Large intestine (tissue), 3 donors: Measurements from ENCODE around the gene ST7. TPM values are rescaled to one million over a fixed set of nuclear protein-coding genes. Genes with fewer than 3 reads are reported as not detected.

Experiments used
- DNase-seq, 2 donors: peaks; one replicate each; pipeline versions ENCODE4 v3.0.0 to v3.0.0-alpha.2; 2013
- H3K27ac ChIP-seq: one replicate; pipeline ENCODE4 v1.5.1; 2013; ENCODE audit warnings: low read length
- H3K27me3 ChIP-seq: 2 replicates; pipeline ENCODE4 v1.6.1; 2013; ENCODE audit warnings: low read length; ENCODE audit not compliant: control insufficient read depth, insufficient read depth
- H3K36me3 ChIP-seq: 2 replicates; pipeline ENCODE4 v1.6.1; 2013; ENCODE audit warnings: low read length; ENCODE audit not compliant: control insufficient read depth, insufficient read depth
- H3K4me1 ChIP-seq: one replicate; pipeline ENCODE4 v1.6.1; 2013; ENCODE audit warnings: low read length; ENCODE audit not compliant: control insufficient read depth, insufficient read depth
- H3K4me3 ChIP-seq: one replicate; pipeline ENCODE4 v1.5.1; 2013; ENCODE audit warnings: low read length
- H3K9me3 ChIP-seq: one replicate; pipeline ENCODE4 v1.6.1; 2013; ENCODE audit warnings: mild to moderate bottlenecking, low read depth, low read length, moderate library complexity; ENCODE audit not compliant: control insufficient read depth
- WGBS: methylation state at CpG from one replicate; pipeline ENCODE4 v1.1.5; 2013; ENCODE audit warnings: low lambda C conversion rate; ENCODE audit not compliant: insufficient coverage; 5-methylcytosine and 5-hydroxymethylcytosine counted together
- polyA plus RNA-seq: library from polyadenylated mRNA; unstranded; fragments of 120-200 nt; gene quantifications from one replicate; pipeline ENCODE4 v1.2.1, GENCODE V29; 2013

Gene ST7
- polyA plus RNA-seq, 1 donor = 25.1 TPM

- peak; percentile 35 to 79 for DNase-seq
- Histone ChIP-seq H3K36me3 (no peaks in the 10 kb centered on the region), H3K4me1 (peaks cover 32% of the 10 kb centered on the region), H3K4me3 (no peak overlapping the region), H3K27ac (peak overlapping the region; percentile 37), H3K9me3 (no peaks in the 10 kb centered on the region), H3K27me3 (no peaks in the 10 kb centered on the region)
- WGBS = 60% methylated on average over 1 of the region's 4 CpGs
These were observed 195.7 kb downstream of the ST7 start for GRCh38 chr7:117148971-117149370.

GRCh38 chr7:117149692-117150091, 196.4 kb downstream of the ST7 start:
- no peak overlapping the region for H3K4me3 ChIP-seq
- H3K27me3 ChIP-seq = no peaks in the 10 kb centered on the region
- DNase-seq = peak in 1 of 2 donors; percentile 22
- H3K36me3 ChIP-seq = no peaks in the 10 kb centered on the region
- H3K9me3 ChIP-seq = no peaks in the 10 kb centered on the region
- WGBS = no CpG with 5 or more reads among the region's 3 CpGs
- no peak overlapping the region for H3K27ac ChIP-seq
- peaks cover 40% of the 10 kb centered on the region for H3K4me1 ChIP-seq

- Histone ChIP-seq H3K4me1 (peaks cover 50% of the 10 kb centered on the region), H3K27ac (peak overlapping the region; percentile 71), H3K4me3 (no peak overlapping the region), H3K36me3 (no peaks in the 10 kb centered on the region), H3K9me3 (no peaks in the 10 kb centered on the region), H3K27me3 (no peaks in the 10 kb centered on the region)
- 60% methylated on average over 1 of the region's 3 CpGs for WGBS
- peak; percentile 55 to 82 for DNase-seq
These were observed 199.1 kb downstream of the ST7 start for GRCh38 chr7:117152213-117153007.

DNA sequence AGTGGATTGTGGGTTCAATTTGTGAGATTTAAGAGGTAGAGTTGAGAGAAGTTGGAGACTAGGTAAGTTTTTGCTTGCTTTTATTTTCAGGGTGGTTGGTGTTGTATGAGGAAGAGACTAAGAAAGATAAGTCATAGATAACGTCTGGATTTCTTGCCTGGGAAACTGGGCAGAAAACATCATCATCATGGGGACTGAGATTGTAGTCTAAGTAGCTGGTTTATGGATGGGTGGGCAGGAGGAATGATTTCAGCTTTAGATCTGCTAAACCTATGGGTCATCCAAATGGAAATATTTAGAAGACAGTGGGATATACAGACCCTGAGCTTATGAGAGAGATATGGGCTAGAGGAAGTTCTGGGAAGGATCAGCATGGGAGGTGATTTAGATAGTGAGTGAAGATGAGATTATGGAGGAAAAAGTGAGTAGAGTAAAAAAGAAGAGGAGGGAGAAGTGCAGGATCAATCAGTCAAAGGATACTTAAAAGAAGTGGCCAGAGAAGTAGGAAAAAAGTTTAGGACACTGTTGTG, 199.8 kb downstream of the ST7 start:
- H3K27ac ChIP-seq = peak overlapping the region; percentile 71

DNA sequence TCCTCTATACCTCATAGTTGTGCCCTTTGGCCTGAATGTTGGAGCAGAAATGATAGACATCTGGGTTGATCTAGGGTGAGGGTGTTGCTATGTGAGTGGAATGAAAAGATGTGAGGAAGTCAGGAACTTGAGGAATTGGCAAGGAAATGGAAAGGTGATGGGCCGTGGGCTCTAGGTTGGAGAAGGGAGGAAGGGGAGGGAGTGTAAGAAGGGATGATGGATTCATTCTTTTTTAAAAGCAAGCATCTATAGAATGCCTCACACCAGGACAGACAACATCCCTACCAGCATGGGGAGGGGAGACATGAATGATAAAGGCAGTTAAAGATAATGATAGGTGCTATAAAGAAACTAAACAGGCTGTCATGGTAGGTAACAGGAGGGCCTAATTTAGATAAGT, 201.4 kb downstream of the ST7 start:
- Histone ChIP-seq H3K27ac (no peak overlapping the region), H3K9me3 (no peaks in the 10 kb centered on the region), H3K4me3 (no peak overlapping the region), H3K4me1 (peaks cover 39% of the 10 kb centered on the region), H3K36me3 (no peaks in the 10 kb centered on the region), H3K27me3 (no peaks in the 10 kb centered on the region)
- DNase-seq = peak in 1 of 2 donors; percentile 9
- WGBS = no CpG with 5 or more reads among the region's 1 CpG

More for the DNA sequence above, 199.8 kb downstream of the ST7 start:
- DNase-seq = no peak
- Histone ChIP-seq H3K4me1 (peaks cover 50% of the 10 kb centered on the region), H3K36me3 (no peaks in the 10 kb centered on the region), H3K27me3 (no peaks in the 10 kb centered on the region), H3K9me3 (no peaks in the 10 kb centered on the region), H3K4me3 (no peak overlapping the region)
- WGBS = no CpG with 5 or more reads among the region's 1 CpG

DNA sequence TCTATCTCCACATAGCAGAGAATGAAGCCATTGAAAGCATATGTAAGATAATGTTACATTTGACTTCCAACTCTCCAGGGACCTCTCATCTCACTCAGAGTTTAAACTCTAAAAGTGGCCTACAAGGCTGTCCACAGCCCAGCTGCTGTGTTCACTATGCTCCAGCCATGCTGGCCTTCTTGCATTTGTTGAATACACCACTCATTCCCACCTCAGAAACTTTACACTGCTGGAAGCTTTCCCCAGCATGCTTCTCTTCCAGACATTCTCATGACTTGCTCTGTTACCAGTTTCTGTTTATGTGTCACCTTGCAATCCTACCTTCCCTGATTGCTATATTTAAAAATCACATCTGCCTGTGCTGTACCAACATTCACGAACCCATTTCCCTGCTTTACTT, 202.4 kb downstream of the ST7 start:
- DNase-seq = no peak
- Histone ChIP-seq H3K27ac (no peak overlapping the region), H3K4me1 (peaks cover 35% of the 10 kb centered on the region), H3K36me3 (no peaks in the 10 kb centered on the region), H3K4me3 (no peak overlapping the region), H3K9me3 (no peaks in the 10 kb centered on the region), H3K27me3 (no peaks in the 10 kb centered on the region)
- WGBS = 100% methylated on average over 1 of the region's 1 CpG

- no peak for DNase-seq
- Histone ChIP-seq H3K4me1 (peaks cover 28% of the 10 kb centered on the region), H3K36me3 (no peaks in the 10 kb centered on the region), H3K9me3 (no peaks in the 10 kb centered on the region), H3K4me3 (no peak overlapping the region), H3K27ac (no peak overlapping the region), H3K27me3 (no peaks in the 10 kb centered on the region)
- no CpG with 5 or more reads among the region's 5 CpGs for WGBS
These were observed 204.2 kb downstream of the ST7 start for GRCh38 chr7:117157241-117158209.

DNA sequence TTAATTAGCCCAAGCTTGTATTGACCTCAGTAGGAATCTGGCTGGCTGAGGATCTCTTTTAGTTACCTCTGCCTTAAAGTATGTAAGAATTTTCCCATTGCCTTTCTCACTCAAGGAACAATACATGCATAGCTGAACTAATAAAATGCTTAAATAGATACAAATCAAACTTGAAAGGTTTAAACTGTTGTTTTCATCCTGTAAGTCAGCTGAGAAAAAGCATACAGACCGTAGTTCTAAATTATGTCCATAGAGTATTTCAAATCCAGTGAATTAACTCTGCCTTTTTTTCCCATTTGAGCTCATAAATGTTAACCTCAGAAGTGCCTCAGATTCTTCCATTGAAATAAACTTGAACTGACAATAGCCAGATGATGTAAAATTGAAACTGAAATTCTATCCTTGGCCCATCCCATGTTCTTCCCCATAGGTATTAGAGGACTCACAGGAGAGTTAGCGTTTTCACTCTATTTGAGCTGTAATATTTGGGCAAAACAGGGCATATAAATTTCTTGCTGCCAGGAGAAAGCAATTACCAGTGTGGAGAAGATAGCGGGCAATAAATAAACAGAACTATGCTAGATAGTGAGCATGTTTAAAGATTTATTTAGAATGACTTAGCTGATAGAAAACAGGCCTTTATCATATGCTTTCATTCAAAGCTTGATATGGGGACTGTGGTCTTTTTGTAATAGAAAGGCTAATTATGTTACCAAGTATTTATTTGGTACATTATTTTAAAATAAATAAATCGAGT, 205.8 kb downstream of the ST7 start:
- WGBS = 67% methylated on average over 2 of the region's 4 CpGs
- peak in 1 of 2 donors; percentile 4 for DNase-seq
- H3K36me3 ChIP-seq = no peaks in the 10 kb centered on the region
- no peak overlapping the region for H3K4me3 ChIP-seq
- H3K27me3 ChIP-seq = no peaks in the 10 kb centered on the region
- H3K27ac ChIP-seq = no peak overlapping the region
- H3K9me3 ChIP-seq = no peaks in the 10 kb centered on the region
- H3K4me1 ChIP-seq = peaks cover 16% of the 10 kb centered on the region

DNA sequence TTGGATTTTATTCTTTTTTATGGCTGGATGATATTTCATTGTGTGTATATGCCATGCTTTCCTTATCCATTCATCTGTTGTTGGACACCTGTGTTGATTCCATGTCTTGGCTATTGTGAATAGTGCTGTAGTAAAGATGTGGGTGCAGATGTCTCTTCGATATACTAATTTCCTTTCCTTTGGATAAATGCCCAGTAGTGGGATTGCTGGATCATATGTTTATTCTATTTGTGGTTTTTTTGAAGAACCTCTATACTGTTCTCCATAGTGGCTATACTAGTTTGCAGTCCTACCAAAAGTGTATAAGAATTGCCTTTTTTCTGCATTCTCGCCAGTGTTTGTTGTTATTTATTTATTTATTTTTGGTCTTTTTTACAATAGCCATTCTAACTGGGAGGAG, 209.8 kb downstream of the ST7 start:
- 89% methylated on average over 1 of the region's 2 CpGs for WGBS
- H3K4me1 ChIP-seq = no peaks in the 10 kb centered on the region
- H3K4me3 ChIP-seq = no peak overlapping the region
- no peaks in the 10 kb centered on the region for H3K36me3 ChIP-seq
- no peak for DNase-seq
- H3K27ac ChIP-seq = no peak overlapping the region
- H3K27me3 ChIP-seq = no peaks in the 10 kb centered on the region
- H3K9me3 ChIP-seq = no peaks in the 10 kb centered on the region

GRCh38 chr7:117164620-117165019, 211.3 kb downstream of the ST7 start:
- Histone ChIP-seq H3K27ac (no peak overlapping the region), H3K4me3 (no peak overlapping the region), H3K36me3 (no peaks in the 10 kb centered on the region), H3K27me3 (no peaks in the 10 kb centered on the region), H3K9me3 (no peaks in the 10 kb centered on the region), H3K4me1 (no peaks in the 10 kb centered on the region)
- no peak for DNase-seq
- no CpG with 5 or more reads among the region's 2 CpGs for WGBS
